Stomach (tissue), 8 donors: ENCODE results near the gene SKOR2. TPM values are rescaled to one million over a fixed set of nuclear protein-coding genes. Genes with fewer than 3 reads are reported as not detected.

Experiments
- polyA plus RNA-seq, 3 donors: library from polyadenylated mRNA; stranded (reverse); fragments of 200-250 nt; gene quantifications; one replicate each; pipeline ENCODE4 v1.2.3, GENCODE V29; 2013
- small RNA-seq, 4 donors: library from RNA; depleted of rRNA; stranded (forward); fragments of <200 nt; gene quantifications; one replicate each; pipeline ENCODE3, GENCODE V24; 2016
- total RNA-seq, 5 donors: library from RNA; depleted of rRNA; stranded (reverse); fragments of >200 nt; gene quantifications; one replicate each; pipeline versions ENCODE4 v1.1.0 to v1.2.3, GENCODE V29; 2014 to 2016
- donor health status: healthy with polysubstance abuse.
- donor health status: Bipolar disorder and iron deficiency.
- donor health status: healthy.

The SKOR2 gene
- total and polyA plus RNA-seq, 8 donors: not detected

Small RNA genes lying within 50 kb of the gene (small RNA-seq; reads per million reads assigned to genes)
- 0 reads per million in 4 donors for gene RNU6-1131P

Other genes starting within 250 kb of the SKOR2 start
- not detected for gene ELOA2, start 216.0 kb downstream of the SKOR2 start, total RNA-seq
- gene ELOA2, start 216.0 kb downstream of the SKOR2 start, polyA plus RNA-seq: under 1 TPM in 1 of 3 donors, not detected in 2; 0.15 TPM
- 10 to 100 TPM; 14.5 to 93.7 (median 23.9) TPM for gene HDHD2, start 101.2 kb downstream of the SKOR2 start, total RNA-seq
- gene HDHD2, start 101.2 kb downstream of the SKOR2 start, polyA plus RNA-seq: 10 to 100 TPM; 16.2 to 26.4 (median 22.4) TPM
- 10 to 100 TPM in 2 of 5 donors, 1 to 10 TPM in 1, under 1 TPM in 2; under 0.01 to 39.1 (median 8.3) TPM for gene IER3IP1, start 75.3 kb downstream of the SKOR2 start, total RNA-seq
- gene IER3IP1, start 75.3 kb downstream of the SKOR2 start, polyA plus RNA-seq: 10 to 100 TPM; 11.3 to 12.8 (median 12.7) TPM